ENCODE data around the gene GJB3. TPM values are rescaled to one million over a fixed set of nuclear protein-coding genes. Genes with fewer than 3 reads are reported as not detected.

GJB3 gene
- total RNA-seq, 1 donor: not detected

DNA sequence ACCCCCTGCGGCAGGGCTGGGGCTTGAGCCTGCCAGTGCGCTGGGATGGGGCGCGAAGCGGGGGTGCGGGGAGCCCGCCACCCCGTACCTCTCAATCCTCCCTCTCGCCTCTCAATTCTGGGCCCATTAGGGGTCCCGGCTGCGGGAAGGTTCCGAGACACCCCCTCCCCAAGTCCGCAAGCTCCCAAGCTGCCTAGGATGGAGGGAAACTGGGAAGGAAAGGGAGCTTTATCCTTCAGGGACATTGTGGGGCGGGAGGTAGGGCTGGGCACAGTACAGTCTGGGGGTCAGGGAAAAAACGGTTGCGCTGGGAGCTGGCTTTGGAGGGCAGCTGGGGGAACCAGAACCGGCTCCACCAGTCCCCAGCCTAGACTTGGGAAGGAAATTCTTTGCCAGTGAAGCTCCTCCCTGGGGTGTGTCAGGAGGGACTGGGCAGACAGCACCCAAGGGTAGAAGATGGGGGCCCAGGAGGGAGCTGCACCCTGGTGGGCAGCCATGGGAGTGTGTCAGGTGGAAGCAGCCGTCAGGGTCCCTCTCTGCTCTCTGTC lies 904 bp downstream of the GJB3 start:
- Histone ChIP-seq H3K36me3 (ENCODE audit: insufficient read depth, low read length) (no peaks in the 10 kb centered on the region), H3K4me2 (ENCODE audit: insufficient read depth, low read length) (no peak overlapping the region), H3K79me2 (ENCODE audit: insufficient read depth, low read length) (no peaks in the 10 kb centered on the region), H2AFZ (ENCODE audit: low read length) (no peak overlapping the region), H3K27ac (ENCODE audit: low read depth, low read length) (no peak overlapping the region), H3K4me1 (ENCODE audit: insufficient read depth, low read length) (no peaks in the 10 kb centered on the region), H3K9me3 (ENCODE audit: low read depth, low read length) (no peaks in the 10 kb centered on the region), H3K4me3 (ENCODE audit: insufficient read depth, low read length) (no peak overlapping the region), H4K20me1 (ENCODE audit: insufficient read depth, low read length) (no peaks in the 10 kb centered on the region), H3K27me3 (ENCODE audit: insufficient read depth, low read length) (peaks cover 46% of the 10 kb centered on the region)
- DNase-seq (ENCODE audit: insufficient read length, low spot score, missing footprints): no peak
- TF ChIP-seq, protein P1, sequence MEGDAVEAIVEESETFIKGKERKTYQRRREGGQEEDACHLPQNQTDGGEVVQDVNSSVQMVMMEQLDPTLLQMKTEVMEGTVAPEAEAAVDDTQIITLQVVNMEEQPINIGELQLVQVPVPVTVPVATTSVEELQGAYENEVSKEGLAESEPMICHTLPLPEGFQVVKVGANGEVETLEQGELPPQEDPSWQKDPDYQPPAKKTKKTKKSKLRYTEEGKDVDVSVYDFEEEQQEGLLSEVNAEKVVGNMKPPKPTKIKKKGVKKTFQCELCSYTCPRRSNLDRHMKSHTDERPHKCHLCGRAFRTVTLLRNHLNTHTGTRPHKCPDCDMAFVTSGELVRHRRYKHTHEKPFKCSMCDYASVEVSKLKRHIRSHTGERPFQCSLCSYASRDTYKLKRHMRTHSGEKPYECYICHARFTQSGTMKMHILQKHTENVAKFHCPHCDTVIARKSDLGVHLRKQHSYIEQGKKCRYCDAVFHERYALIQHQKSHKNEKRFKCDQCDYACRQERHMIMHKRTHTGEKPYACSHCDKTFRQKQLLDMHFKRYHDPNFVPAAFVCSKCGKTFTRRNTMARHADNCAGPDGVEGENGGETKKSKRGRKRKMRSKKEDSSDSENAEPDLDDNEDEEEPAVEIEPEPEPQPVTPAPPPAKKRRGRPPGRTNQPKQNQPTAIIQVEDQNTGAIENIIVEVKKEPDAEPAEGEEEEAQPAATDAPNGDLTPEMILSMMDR (IDR thresholded peaks at IDR 0.05; ENCODE audit: extremely low read depth, low read depth, low read length): no peak

DNA sequence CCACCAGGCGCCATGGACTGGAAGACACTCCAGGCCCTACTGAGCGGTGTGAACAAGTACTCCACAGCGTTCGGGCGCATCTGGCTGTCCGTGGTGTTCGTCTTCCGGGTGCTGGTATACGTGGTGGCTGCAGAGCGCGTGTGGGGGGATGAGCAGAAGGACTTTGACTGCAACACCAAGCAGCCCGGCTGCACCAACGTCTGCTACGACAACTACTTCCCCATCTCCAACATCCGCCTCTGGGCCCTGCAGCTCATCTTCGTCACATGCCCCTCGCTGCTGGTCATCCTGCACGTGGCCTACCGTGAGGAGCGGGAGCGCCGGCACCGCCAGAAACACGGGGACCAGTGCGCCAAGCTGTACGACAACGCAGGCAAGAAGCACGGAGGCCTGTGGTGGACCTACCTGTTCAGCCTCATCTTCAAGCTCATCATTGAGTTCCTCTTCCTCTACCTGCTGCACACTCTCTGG lies 3.8 kb downstream of the GJB3 start:
- DNase-seq (ENCODE audit: insufficient read length, low spot score, missing footprints): no peak
- H4K20me1 ChIP-seq (ENCODE audit: insufficient read depth, low read length): no peaks in the 10 kb centered on the region
- no peaks in the 10 kb centered on the region for H3K9me3 ChIP-seq (ENCODE audit: low read depth, low read length)
- H3K27ac ChIP-seq (ENCODE audit: low read depth, low read length): no peak overlapping the region
- TF ChIP-seq, protein P1 (IDR thresholded peaks at IDR 0.05; ENCODE audit: extremely low read depth, low read depth, low read length): no peak
- H3K4me2 ChIP-seq (ENCODE audit: insufficient read depth, low read length): no peak overlapping the region
- H3K79me2 ChIP-seq (ENCODE audit: insufficient read depth, low read length): no peaks in the 10 kb centered on the region
- peaks cover 8% of the 10 kb centered on the region for H3K4me1 ChIP-seq (ENCODE audit: insufficient read depth, low read length)
- no peaks in the 10 kb centered on the region for H3K36me3 ChIP-seq (ENCODE audit: insufficient read depth, low read length)
- peaks cover 30% of the 10 kb centered on the region for H3K27me3 ChIP-seq (ENCODE audit: insufficient read depth, low read length)
- no peak overlapping the region for H2AFZ ChIP-seq (ENCODE audit: low read length)
- H3K4me3 ChIP-seq (ENCODE audit: insufficient read depth, low read length): no peak overlapping the region

DNA sequence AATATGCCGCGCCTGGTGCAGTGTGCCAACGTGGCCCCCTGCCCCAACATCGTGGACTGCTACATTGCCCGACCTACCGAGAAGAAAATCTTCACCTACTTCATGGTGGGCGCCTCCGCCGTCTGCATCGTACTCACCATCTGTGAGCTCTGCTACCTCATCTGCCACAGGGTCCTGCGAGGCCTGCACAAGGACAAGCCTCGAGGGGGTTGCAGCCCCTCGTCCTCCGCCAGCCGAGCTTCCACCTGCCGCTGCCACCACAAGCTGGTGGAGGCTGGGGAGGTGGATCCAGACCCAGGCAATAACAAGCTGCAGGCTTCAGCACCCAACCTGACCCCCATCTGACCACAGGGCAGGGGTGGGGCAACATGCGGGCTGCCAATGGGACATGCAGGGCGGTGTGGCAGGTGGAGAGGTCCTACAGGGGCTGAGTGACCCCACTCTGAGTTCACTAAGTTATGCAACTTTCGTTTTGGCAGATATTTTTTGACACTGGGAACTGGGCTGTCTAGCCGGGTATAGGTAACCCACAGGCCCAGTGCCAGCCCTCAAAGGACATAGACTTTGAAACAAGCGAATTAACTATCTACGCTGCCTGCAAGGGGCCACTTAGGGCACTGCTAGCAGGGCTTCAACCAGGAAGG lies 4.3 kb downstream of the GJB3 start:
- no peaks in the 10 kb centered on the region for H3K9me3 ChIP-seq (ENCODE audit: low read depth, low read length)
- no peak overlapping the region for H3K27ac ChIP-seq (ENCODE audit: low read depth, low read length)
- no peak for DNase-seq (ENCODE audit: insufficient read length, low spot score, missing footprints)
- no peak overlapping the region for H2AFZ ChIP-seq (ENCODE audit: low read length)
- peaks cover 25% of the 10 kb centered on the region for H3K27me3 ChIP-seq (ENCODE audit: insufficient read depth, low read length)
- no peak overlapping the region for H3K4me2 ChIP-seq (ENCODE audit: insufficient read depth, low read length)
- H3K4me3 ChIP-seq (ENCODE audit: insufficient read depth, low read length): no peak overlapping the region
- no peaks in the 10 kb centered on the region for H3K79me2 ChIP-seq (ENCODE audit: insufficient read depth, low read length)
- TF ChIP-seq, protein P1 (IDR thresholded peaks at IDR 0.05; ENCODE audit: extremely low read depth, low read depth, low read length): no peak
- H3K36me3 ChIP-seq (ENCODE audit: insufficient read depth, low read length): no peaks in the 10 kb centered on the region
- H4K20me1 ChIP-seq (ENCODE audit: insufficient read depth, low read length): no peaks in the 10 kb centered on the region
- H3K4me1 ChIP-seq (ENCODE audit: insufficient read depth, low read length): peaks cover 8% of the 10 kb centered on the region

DNA sequence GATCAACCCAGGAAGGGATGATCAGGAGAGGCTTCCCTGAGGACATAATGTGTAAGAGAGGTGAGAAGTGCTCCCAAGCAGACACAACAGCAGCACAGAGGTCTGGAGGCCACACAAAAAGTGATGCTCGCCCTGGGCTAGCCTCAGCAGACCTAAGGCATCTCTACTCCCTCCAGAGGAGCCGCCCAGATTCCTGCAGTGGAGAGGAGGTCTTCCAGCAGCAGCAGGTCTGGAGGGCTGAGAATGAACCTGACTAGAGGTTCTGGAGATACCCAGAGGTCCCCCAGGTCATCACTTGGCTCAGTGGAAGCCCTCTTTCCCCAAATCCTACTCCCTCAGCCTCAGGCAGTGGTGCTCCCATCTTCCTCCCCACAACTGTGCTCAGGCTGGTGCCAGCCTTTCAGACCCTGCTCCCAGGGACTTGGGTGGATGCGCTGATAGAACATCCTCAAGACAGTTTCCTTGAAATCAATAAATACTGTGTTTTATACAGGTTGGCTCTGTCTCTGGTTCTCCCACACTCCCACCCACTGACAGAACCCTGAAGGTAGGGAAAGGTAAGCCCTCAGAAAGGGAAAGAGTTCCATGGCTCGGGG lies 5.0 kb downstream of the GJB3 start:
- H3K4me1 ChIP-seq (ENCODE audit: insufficient read depth, low read length): peaks cover 8% of the 10 kb centered on the region
- no peak overlapping the region for H3K4me3 ChIP-seq (ENCODE audit: insufficient read depth, low read length)
- no peak overlapping the region for H3K27ac ChIP-seq (ENCODE audit: low read depth, low read length)
- H2AFZ ChIP-seq (ENCODE audit: low read length): no peak overlapping the region
- peaks cover 18% of the 10 kb centered on the region for H3K27me3 ChIP-seq (ENCODE audit: insufficient read depth, low read length)
- H3K79me2 ChIP-seq (ENCODE audit: insufficient read depth, low read length): no peaks in the 10 kb centered on the region
- no peaks in the 10 kb centered on the region for H3K9me3 ChIP-seq (ENCODE audit: low read depth, low read length)
- no peaks in the 10 kb centered on the region for H3K36me3 ChIP-seq (ENCODE audit: insufficient read depth, low read length)
- peak; percentile 54 for DNase-seq (ENCODE audit: insufficient read length, low spot score, missing footprints)
- H3K4me2 ChIP-seq (ENCODE audit: insufficient read depth, low read length): no peak overlapping the region
- H4K20me1 ChIP-seq (ENCODE audit: insufficient read depth, low read length): no peaks in the 10 kb centered on the region
- TF ChIP-seq, protein P1 (IDR thresholded peaks at IDR 0.05; ENCODE audit: extremely low read depth, low read depth, low read length): no peak
